HepG2 (cell line): ENCODE data around the gene TSPAN18. TPM values are rescaled to one million over a fixed set of nuclear protein-coding genes. Genes with fewer than 3 reads are reported as not detected.

Source experiments
- ATAC-seq: fragments of 200-7000 bp; cut with Tn5 transposase; 3 replicates; pipeline ENCODE4 v1.9.1; 2020; ENCODE audit warnings: mild to moderate bottlenecking, moderate library complexity
- BruUV-seq: library from RNA; stranded (reverse); fragments of 400-500 nt; replicated peaks from 2 replicates; lab custom pipeline; 2021; lab: Mats Ljungman, UMichigan
- CTCF ChIA-PET: fragments of 300-600 bp; formaldehyde crosslinking; extraction: SDS; loops from one replicate; lab custom pipeline; 2021; ENCODE audit warnings: low total read pairs, inconsistent platforms, low intra/inter-chr PET ratio; lab: Yijun Ruan, JAX
- POLR2A ChIA-PET: fragments of 350-600 bp; sonication (Branson Sonifier 250); formaldehyde crosslinking; loops from one replicate; lab custom pipeline; 2020; ENCODE audit warnings: antibody characterized with exemption, inconsistent platforms; lab: Yijun Ruan, JAX
- DNase-seq: peaks from one replicate; pipeline ENCODE4 v3.0.0-alpha.2; 2015; ENCODE audit warnings: low spot score
- FAIRE-seq: peaks from 3 replicates; lab custom pipeline; 2011; peaks lifted over from hg19 to GRCh38; lab: Jason Lieb, UNC
- H2AFZ ChIP-seq: one replicate; pipeline ENCODE4 v1.6.1; 2011; ENCODE audit warnings: low read length, inconsistent platforms
- H3K27ac ChIP-seq: fragments of 300-600 bp; 3 replicates; pipeline ENCODE4 v1.8.0; 2011; ENCODE audit warnings: mixed run types, mild to moderate bottlenecking, mixed read lengths, low read length, inconsistent platforms; ENCODE audit not compliant: insufficient read depth; ENCODE audit errors: extremely low read length
- H3K27me3 ChIP-seq, 2 experiments: fragments of 200-600 bp in 1 of 2; 2 replicates in 1 of 2; 3 replicates in 1 of 2; pipeline versions ENCODE4 v1.6.0 to v1.8.0; 2011; ENCODE audit warnings: low read length in 2 of 2, mild to moderate bottlenecking in 2 of 2, moderate library complexity in 2 of 2, inconsistent platforms in 1 of 2; ENCODE audit not compliant: insufficient read depth in 2 of 2, control insufficient read depth in 1 of 2
- H3K36me3 ChIP-seq, 2 experiments: fragments of 200-600 bp in 1 of 2; replicated peaks in 1 of 2; 2 replicates in 1 of 2; 3 replicates in 1 of 2; pipeline versions ENCODE4 v1.5.1 to v1.8.0; 2011; ENCODE audit warnings: low read length in 2 of 2, inconsistent platforms in 1 of 2; ENCODE audit not compliant: insufficient read depth in 2 of 2, control insufficient read depth in 1 of 2
- H3K4me1 ChIP-seq: 2 replicates; pipeline ENCODE4 v1.5.1; 2012; ENCODE audit warnings: low read length, inconsistent platforms; ENCODE audit not compliant: insufficient read depth
- H3K4me2 ChIP-seq: 2 replicates; pipeline ENCODE4 v1.6.0; 2011; ENCODE audit warnings: low read depth, low read length, inconsistent platforms
- H3K4me3 ChIP-seq, 3 experiments: fragments of 200-600 bp in 1 of 3; sonication (generic), shearing (Covaris generic) in 1 of 3; replicated peaks in 1 of 3; 2 replicates each; pipeline ENCODE4 v1.5.1; 2011 to 2016; ENCODE audit warnings: low read length in 3 of 3, inconsistent platforms in 2 of 3, low read depth in 2 of 3, mild to moderate bottlenecking in 2 of 3, control low read depth in 1 of 3, mixed read lengths in 1 of 3; ENCODE audit not compliant: insufficient read depth in 1 of 3
- H3K79me2 ChIP-seq: one replicate; pipeline ENCODE4 v1.6.1; 2011; ENCODE audit warnings: low read length, inconsistent platforms; ENCODE audit not compliant: insufficient read depth
- H3K9ac ChIP-seq: 2 replicates; pipeline ENCODE4 v1.6.0; 2011; ENCODE audit warnings: mild to moderate bottlenecking, low read depth, low read length, inconsistent platforms; ENCODE audit not compliant: insufficient read depth
- H3K9me3 ChIP-seq: 2 replicates; pipeline ENCODE4 v1.5.1; 2012; ENCODE audit warnings: mild to moderate bottlenecking, low read length
- H4K20me1 ChIP-seq: 2 replicates; pipeline ENCODE4 v1.6.0; 2011; ENCODE audit warnings: inconsistent platforms, mild to moderate bottlenecking, low read length, moderate library complexity; ENCODE audit not compliant: insufficient read depth
- GATAD2A ChIP-seq: IDR thresholded peaks from 2 replicates; pipeline ENCODE4 v1.6.1; 2016
- MXI1 ChIP-seq: IDR thresholded peaks from 3 replicates; pipeline ENCODE4 v1.6.1; 2012; ENCODE audit warnings: low read depth, low read length, inconsistent platforms, borderline replicate concordance
- PHF8 ChIP-seq: sonication (generic); formaldehyde crosslinking; IDR thresholded peaks from 2 replicates; pipeline ENCODE4 v1.5.0; 2020; ENCODE audit warnings: missing genetic modification reagents
- ZNF567 ChIP-seq: sonication (generic); formaldehyde crosslinking; IDR thresholded peaks from 2 replicates; pipeline ENCODE4 v1.8.1; 2023; ENCODE audit warnings: mild to moderate bottlenecking, missing genetic modification reagents, borderline replicate concordance
- ZSCAN12 ChIP-seq: sonication (generic); formaldehyde crosslinking; IDR thresholded peaks from 2 replicates; pipeline ENCODE4 v1.9.0; 2021; ENCODE audit warnings: mild to moderate bottlenecking, missing genetic modification reagents
- WGBS: methylation state at CpG from one replicate; pipeline ENCODE4 v1.1.6; 2017; ENCODE audit warnings: low lambda C conversion rate; 5-methylcytosine and 5-hydroxymethylcytosine counted together
- in situ Hi-C: cut with HindIII; loops from 2 replicates; pipeline ENCODE4 v1.10.0; 2017; ENCODE audit warnings: low pct_unique_long_range_greater_than_20kb; ENCODE audit not compliant: extremely low pct_ligation_motif_present
- intact Hi-C: fragments of 100-400 bp; cut with micrococcal nuclease; formaldehyde crosslinking; loops from one replicate; pipeline ENCODE4 v1.10.0; 2022; ENCODE audit not compliant: unreplicated experiment
- polyA plus RNA-seq, 8 experiments: library from polyadenylated mRNA; depleted of rRNA in 3 of 8; stranded (reverse) in 7 of 8; unstranded in 1 of 8; fragments of >200 nt; fragmentation: Illumina TruSeq in 4 of 8; extraction: Trizol in 4 of 8; gene quantifications; 2 replicates each; pipeline versions ENCODE4 v1.2.1 to v1.2.3, GENCODE V29; 2011 to 2016; ENCODE audit warnings: low read depth in 4 of 8, missing spikeins in 1 of 8, mixed read lengths in 1 of 8; ENCODE audit not compliant: insufficient read depth in 1 of 8
- total RNA-seq, 5 experiments: library from RNA; depleted of rRNA; stranded (reverse); fragments of >200 nt; fragmentation: Illumina TruSeq; extraction: Trizol; gene quantifications; 2 replicates each; pipeline ENCODE4 v1.2.3, GENCODE V29; 2016; ENCODE audit warnings: low read depth in 1 of 5
- TF ChIP-seq, protein P1 (sequence below): IDR thresholded peaks from 2 replicates; pipeline ENCODE4 v1.6.1; 2016; ENCODE audit warnings: mild to moderate bottlenecking
- TF ChIP-seq, protein P2 (sequence below): sonication (generic); formaldehyde crosslinking; conservative IDR thresholded peaks from 2 replicates; pipeline ENCODE4 v1.4.0; 2020; ENCODE audit warnings: missing genetic modification reagents

The TSPAN18 gene
- total and polyA plus RNA-seq, 2 of the 13 experiments (the other 11 are each of a cell fraction or from before 2014, with no cell fraction given), result not detected

DNA sequence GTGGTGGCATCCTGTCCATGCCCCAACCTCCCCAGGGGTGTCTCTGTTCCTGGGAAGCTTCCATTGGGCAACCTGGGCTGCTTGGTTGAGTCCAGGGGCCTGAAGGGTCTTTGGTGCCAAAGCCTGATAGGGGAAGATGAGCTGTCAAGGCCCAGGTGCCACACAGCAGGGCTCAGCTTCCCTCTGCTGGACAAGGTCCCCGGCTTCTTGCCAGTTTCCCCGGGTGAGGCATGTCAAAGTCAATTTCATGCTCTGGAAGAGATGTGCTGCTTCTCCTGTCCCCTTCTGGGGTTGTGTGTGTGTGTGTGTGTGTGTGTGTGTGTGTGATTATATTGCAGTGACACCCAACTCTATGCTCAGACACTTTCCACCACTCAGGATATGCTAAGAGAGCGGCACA is 197.0 kb downstream of the TSPAN18 start:
- no TSS peak for BruUV-seq
- Histone ChIP-seq H3K36me3 (no peaks in the 10 kb centered on the region), H3K79me2 (no peaks in the 10 kb centered on the region), H3K9me3 (no peaks in the 10 kb centered on the region), H3K9ac (no peak overlapping the region), H3K27me3 (peaks cover 1 to 11% of the 10 kb centered on the region in 2 experiments; a peak in 3 of 5 replicates), H3K4me2 (no peak overlapping the region), H3K4me3 (no peak overlapping the region), H2AFZ (no peak overlapping the region), H4K20me1 (0 out of 2 replicates have a peak, but pooled peaks cover 3% of the 10 kb centered on the region), H3K4me1 (no peaks in the 10 kb centered on the region), H3K27ac (no peak overlapping the region)
- no CpG with 5 or more reads among the region's 3 CpGs for WGBS
- intact Hi-C loops (no loop called here), in situ Hi-C loops (no loop called here)
- FAIRE-seq (no peak), DNase-seq (no peak), ATAC-seq (no peak)
- TF ChIP-seq, protein P1, sequence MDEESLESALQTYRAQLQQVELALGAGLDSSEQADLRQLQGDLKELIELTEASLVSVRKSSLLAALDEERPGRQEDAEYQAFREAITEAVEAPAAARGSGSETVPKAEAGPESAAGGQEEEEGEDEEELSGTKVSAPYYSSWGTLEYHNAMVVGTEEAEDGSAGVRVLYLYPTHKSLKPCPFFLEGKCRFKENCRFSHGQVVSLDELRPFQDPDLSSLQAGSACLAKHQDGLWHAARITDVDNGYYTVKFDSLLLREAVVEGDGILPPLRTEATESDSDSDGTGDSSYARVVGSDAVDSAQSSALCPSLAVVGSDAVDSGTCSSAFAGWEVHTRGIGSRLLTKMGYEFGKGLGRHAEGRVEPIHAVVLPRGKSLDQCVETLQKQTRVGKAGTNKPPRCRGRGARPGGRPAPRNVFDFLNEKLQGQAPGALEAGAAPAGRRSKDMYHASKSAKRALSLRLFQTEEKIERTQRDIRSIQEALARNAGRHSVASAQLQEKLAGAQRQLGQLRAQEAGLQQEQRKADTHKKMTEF (CRISPR knock-in tag), result no peak
- TF ChIP-seq GATAD2A (no peak), MXI1 (no peak), ZNF567 (CRISPR knock-in tag) (no peak), PHF8 (CRISPR knock-in tag) (no peak), ZSCAN12 (no peak)
- TF ChIP-seq, protein P2, sequence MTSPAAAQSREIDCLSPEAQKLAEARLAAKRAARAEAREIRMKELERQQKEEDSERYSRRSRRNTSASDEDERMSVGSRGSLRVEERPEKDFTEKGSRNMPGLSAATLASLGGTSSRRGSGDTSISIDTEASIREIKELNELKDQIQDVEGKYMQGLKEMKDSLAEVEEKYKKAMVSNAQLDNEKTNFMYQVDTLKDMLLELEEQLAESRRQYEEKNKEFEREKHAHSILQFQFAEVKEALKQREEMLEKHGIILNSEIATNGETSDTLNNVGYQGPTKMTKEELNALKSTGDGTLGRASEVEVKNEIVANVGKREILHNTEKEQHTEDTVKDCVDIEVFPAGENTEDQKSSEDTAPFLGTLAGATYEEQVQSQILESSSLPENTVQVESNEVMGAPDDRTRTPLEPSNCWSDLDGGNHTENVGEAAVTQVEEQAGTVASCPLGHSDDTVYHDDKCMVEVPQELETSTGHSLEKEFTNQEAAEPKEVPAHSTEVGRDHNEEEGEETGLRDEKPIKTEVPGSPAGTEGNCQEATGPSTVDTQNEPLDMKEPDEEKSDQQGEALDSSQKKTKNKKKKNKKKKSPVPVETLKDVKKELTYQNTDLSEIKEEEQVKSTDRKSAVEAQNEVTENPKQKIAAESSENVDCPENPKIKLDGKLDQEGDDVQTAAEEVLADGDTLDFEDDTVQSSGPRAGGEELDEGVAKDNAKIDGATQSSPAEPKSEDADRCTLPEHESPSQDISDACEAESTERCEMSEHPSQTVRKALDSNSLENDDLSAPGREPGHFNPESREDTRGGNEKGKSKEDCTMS (CRISPR knock-in tag), result no peak
- CTCF ChIA-PET, result no interaction called here
- POLR2A ChIA-PET, result no interaction called here
